Osteocyte (in vitro differentiated cells): Measurements from ENCODE around the gene PLXNA4. TPM values are rescaled to one million over a fixed set of nuclear protein-coding genes. Genes with fewer than 3 reads are reported as not detected.

Experiments
- DNase-seq: peaks from one replicate; pipeline ENCODE4 v3.0.0; 2021; ENCODE audit warnings: mixed read lengths; ENCODE audit not compliant: unreplicated experiment; ENCODE audit errors: extremely low spot score
- H3K27ac Mint-ChIP-seq: one replicate; pipeline ENCODE4 v1.8.0; 2021; ENCODE audit warnings: mild to moderate bottlenecking, mixed read lengths; ENCODE audit not compliant: unreplicated experiment
- H3K27me3 Mint-ChIP-seq: one replicate; pipeline ENCODE4 v1.8.0; 2021; ENCODE audit warnings: mixed read lengths; ENCODE audit not compliant: unreplicated experiment
- H3K36me3 Mint-ChIP-seq: one replicate; pipeline ENCODE4 v1.8.0; 2021; ENCODE audit warnings: mixed read lengths; ENCODE audit not compliant: unreplicated experiment
- H3K4me1 Mint-ChIP-seq: one replicate; pipeline ENCODE4 v1.8.0; 2021; ENCODE audit warnings: mixed read lengths; ENCODE audit not compliant: unreplicated experiment
- H3K4me3 Mint-ChIP-seq: one replicate; pipeline ENCODE4 v1.8.0; 2021; ENCODE audit warnings: mild to moderate bottlenecking, moderate library complexity, mixed read lengths; ENCODE audit not compliant: unreplicated experiment
- H3K9me3 Mint-ChIP-seq: one replicate; pipeline ENCODE4 v1.8.0; 2021; ENCODE audit warnings: mixed read lengths; ENCODE audit not compliant: unreplicated experiment
- CTCF ChIP-seq: fragments of 200-600 bp; sonication (generic); IDR thresholded peaks from 2 replicates; pipeline ENCODE4 v1.5.0; 2021; ENCODE audit warnings: antibody characterized with exemption, mild to moderate bottlenecking, moderate library complexity
- total RNA-seq: library from RNA; stranded (reverse); gene quantifications from 2 replicates; pipeline ENCODE4 v1.2.1, GENCODE V29; 2021

Gene PLXNA4
- total RNA-seq, 1 donor from 2014 or later = 59.0 TPM

GRCh38 chr7:132547821-132548220 lies 28.4 kb downstream of the PLXNA4 start:
- H3K9me3 Mint-ChIP-seq = peaks cover 12% of the 10 kb centered on the region
- DNase-seq = no peak
- no peak overlapping the region for H3K27ac Mint-ChIP-seq
- no peaks in the 10 kb centered on the region for H3K27me3 Mint-ChIP-seq
- no peak overlapping the region for H3K4me3 Mint-ChIP-seq
- peaks cover 34% of the 10 kb centered on the region for H3K36me3 Mint-ChIP-seq
- H3K4me1 Mint-ChIP-seq = peaks cover 3% of the 10 kb centered on the region
- no peak for TF ChIP-seq CTCF

GRCh38 chr7:132546366-132547127 lies 29.7 kb downstream of the PLXNA4 start:
- Mint-ChIP-seq H3K4me1 (no peaks in the 10 kb centered on the region), H3K27me3 (no peaks in the 10 kb centered on the region), H3K4me3 (no peak overlapping the region), H3K9me3 (peaks cover 10% of the 10 kb centered on the region), H3K36me3 (peaks cover 36% of the 10 kb centered on the region), H3K27ac (no peak overlapping the region)
- no peak for DNase-seq
- no peak for TF ChIP-seq CTCF

GRCh38 chr7:132545756-132546155 lies 30.5 kb downstream of the PLXNA4 start:
- Mint-ChIP-seq H3K4me1 (no peaks in the 10 kb centered on the region), H3K27ac (no peak overlapping the region), H3K9me3 (peaks cover 2% of the 10 kb centered on the region), H3K36me3 (peaks cover 32% of the 10 kb centered on the region), H3K27me3 (no peaks in the 10 kb centered on the region), H3K4me3 (no peak overlapping the region)
- no peak for DNase-seq
- TF ChIP-seq CTCF = no peak

- Mint-ChIP-seq H3K27ac (no peak overlapping the region), H3K27me3 (no peaks in the 10 kb centered on the region), H3K9me3 (no peaks in the 10 kb centered on the region), H3K4me1 (no peaks in the 10 kb centered on the region), H3K36me3 (peaks cover 30% of the 10 kb centered on the region), H3K4me3 (no peak overlapping the region)
- TF ChIP-seq CTCF = no peak
- no peak for DNase-seq
Measured at GRCh38 chr7:132544999-132545398, 31.3 kb downstream of the PLXNA4 start.

- no peak overlapping the region for H3K4me3 Mint-ChIP-seq
Measured at GRCh38 chr7:132544025-132544424, 32.2 kb downstream of the PLXNA4 start.

More at GRCh38 chr7:132544025-132544424, 32.2 kb downstream of the PLXNA4 start:
- H3K36me3 Mint-ChIP-seq = peaks cover 32% of the 10 kb centered on the region
- no peak for DNase-seq
- no peaks in the 10 kb centered on the region for H3K27me3 Mint-ChIP-seq
- H3K9me3 Mint-ChIP-seq = no peaks in the 10 kb centered on the region
- TF ChIP-seq CTCF = no peak
- H3K27ac Mint-ChIP-seq = no peak overlapping the region
- no peaks in the 10 kb centered on the region for H3K4me1 Mint-ChIP-seq
